HG02938 (cell line): Measurements from ENCODE around the gene ANLN.
"Not testable (repeated sequence)": the region's sequence is repeated elsewhere in the genome, so short reads cannot be mapped to it uniquely, and the experiment has no call there.

ENCODE experiments used
- ATAC-seq: cut with Tn5 transposase; IDR thresholded peaks from one replicate; pipeline ENCODE4 v1.9.1; 2021; ENCODE audit warnings: mild to moderate bottlenecking, moderate library complexity; ENCODE audit not compliant: unreplicated experiment

The ANLN gene

GRCh38 chr7:36497176-36497575, 107.5 kb downstream of the ANLN start:
- ATAC-seq: not testable (repeated sequence)

DNA sequence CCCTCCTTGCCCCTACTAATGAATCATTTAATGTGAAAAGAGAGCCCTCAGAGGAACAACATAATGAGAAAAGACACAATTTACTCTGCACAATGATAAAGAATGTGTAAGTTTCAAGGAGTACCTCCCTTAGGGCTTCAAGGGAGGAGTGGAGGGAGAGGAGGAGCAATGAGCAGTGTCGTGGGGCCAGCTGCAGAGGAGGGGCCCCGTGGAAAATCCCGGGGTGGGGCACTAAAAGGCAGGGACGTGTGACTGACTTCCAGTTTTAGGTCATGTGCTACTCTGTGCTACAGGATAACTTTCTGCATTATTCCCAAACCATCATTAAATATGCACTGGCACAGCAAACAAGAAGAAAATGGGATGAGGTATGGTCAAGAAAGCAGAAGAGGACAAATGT, 108.1 kb downstream of the ANLN start:
- no peak for ATAC-seq
